Thymus (tissue), 2 donors: Measurements from ENCODE around the gene SLC11A1. TPM values are rescaled to one million over a fixed set of nuclear protein-coding genes. Genes with fewer than 3 reads are reported as not detected.

Experiments used
- polyA plus RNA-seq: library from polyadenylated mRNA; stranded (reverse); fragments of 200-250 nt; gene quantifications from one replicate; pipeline ENCODE4 v1.2.3, GENCODE V29; 2013
- total RNA-seq: library from RNA; stranded (reverse); fragments of 120-200 nt; gene quantifications from one replicate; pipeline ENCODE4 v1.2.4, GENCODE V29; 2013
- donor health status: healthy.

The SLC11A1 gene
- total and polyA plus RNA-seq, 2 donors: 0.71 to 25.2 TPM

Other genes with a start within 250 kb of the SLC11A1 start
- 0.24 TPM for gene CXCR1, start 215.3 kb upstream of the SLC11A1 start, total RNA-seq
- gene CXCR1, start 215.3 kb upstream of the SLC11A1 start, polyA plus RNA-seq: 0.37 TPM
- 368 TPM for gene ARPC2, start 165.1 kb upstream of the SLC11A1 start, total RNA-seq
- 292 TPM for gene ARPC2, start 165.1 kb upstream of the SLC11A1 start, polyA plus RNA-seq
- gene GPBAR1, start 121.3 kb upstream of the SLC11A1 start, total RNA-seq: 0.28 TPM
- 1.0 TPM for gene GPBAR1, start 121.3 kb upstream of the SLC11A1 start, polyA plus RNA-seq
- gene AAMP, start 112.1 kb upstream of the SLC11A1 start, total RNA-seq: 69.2 TPM
- 67.2 TPM for gene AAMP, start 112.1 kb upstream of the SLC11A1 start, polyA plus RNA-seq
- 61.9 TPM for gene PNKD, start 111.8 kb upstream of the SLC11A1 start, total RNA-seq
- 76.1 TPM for gene PNKD, start 111.8 kb upstream of the SLC11A1 start, polyA plus RNA-seq
- gene TMBIM1, start 89.8 kb upstream of the SLC11A1 start, total RNA-seq: 44.0 TPM
- 56.2 TPM for gene TMBIM1, start 89.8 kb upstream of the SLC11A1 start, polyA plus RNA-seq
- gene CATIP, start 25.4 kb upstream of the SLC11A1 start, total RNA-seq: 0.19 TPM
- 0.52 TPM for gene CATIP, start 25.4 kb upstream of the SLC11A1 start, polyA plus RNA-seq
- gene CTDSP1, start 17.6 kb downstream of the SLC11A1 start, total RNA-seq: 58.2 TPM
- gene CTDSP1, start 17.6 kb downstream of the SLC11A1 start, polyA plus RNA-seq: 91.9 TPM
- gene VIL1, start 36.9 kb downstream of the SLC11A1 start, total RNA-seq: 0.14 TPM
- 0.16 TPM for gene VIL1, start 36.9 kb downstream of the SLC11A1 start, polyA plus RNA-seq
- 11.7 TPM for gene USP37, start 186.1 kb downstream of the SLC11A1 start, total RNA-seq
- 4.0 TPM for gene USP37, start 186.1 kb downstream of the SLC11A1 start, polyA plus RNA-seq
- 52.8 TPM for gene CNOT9, start 186.6 kb downstream of the SLC11A1 start, total RNA-seq
- 25.6 TPM for gene CNOT9, start 186.6 kb downstream of the SLC11A1 start, polyA plus RNA-seq
- gene PLCD4, start 225.6 kb downstream of the SLC11A1 start, total RNA-seq: 0.57 TPM
- 0.68 TPM for gene PLCD4, start 225.6 kb downstream of the SLC11A1 start, polyA plus RNA-seq